HEK293T (cell line): ENCODE measurements around the gene MRPS23.

ENCODE experiments used
- BHLHE40 ChIP-seq: fragments of 450-650 bp; IDR thresholded peaks from 2 replicates; pipeline ENCODE4 v1.6.1; 2016; ENCODE audit warnings: mild to moderate bottlenecking, moderate library complexity, borderline replicate concordance
- ELF4 ChIP-seq: fragments of 450-650 bp; IDR thresholded peaks from 2 replicates; pipeline ENCODE4 v1.6.1; 2017; ENCODE audit warnings: antibody characterized with exemption
- FOXK2 ChIP-seq: fragments of 450-650 bp; IDR thresholded peaks from 2 replicates; pipeline ENCODE4 v1.6.1; 2016; ENCODE audit warnings: mild to moderate bottlenecking
- FOXM1 ChIP-seq: fragments of 450-650 bp; IDR thresholded peaks from 2 replicates; pipeline ENCODE4 v1.6.1; 2017; ENCODE audit warnings: mild to moderate bottlenecking, borderline replicate concordance
- L3MBTL2 ChIP-seq: fragments of 450-650 bp; conservative IDR thresholded peaks from 2 replicates; pipeline ENCODE4 v1.6.1; 2016; ENCODE audit warnings: mild to moderate bottlenecking
- SP1 ChIP-seq: fragments of 450-650 bp; IDR thresholded peaks from 2 replicates; pipeline ENCODE4 v1.6.1; 2017
- SUZ12 ChIP-seq: fragments of 450-650 bp; IDR thresholded peaks from 2 replicates; pipeline ENCODE4 v1.6.1; 2016; ENCODE audit warnings: mild to moderate bottlenecking
- TARDBP ChIP-seq: fragments of 450-650 bp; IDR thresholded peaks from 2 replicates; pipeline ENCODE4 v1.6.1; 2016

DNA sequence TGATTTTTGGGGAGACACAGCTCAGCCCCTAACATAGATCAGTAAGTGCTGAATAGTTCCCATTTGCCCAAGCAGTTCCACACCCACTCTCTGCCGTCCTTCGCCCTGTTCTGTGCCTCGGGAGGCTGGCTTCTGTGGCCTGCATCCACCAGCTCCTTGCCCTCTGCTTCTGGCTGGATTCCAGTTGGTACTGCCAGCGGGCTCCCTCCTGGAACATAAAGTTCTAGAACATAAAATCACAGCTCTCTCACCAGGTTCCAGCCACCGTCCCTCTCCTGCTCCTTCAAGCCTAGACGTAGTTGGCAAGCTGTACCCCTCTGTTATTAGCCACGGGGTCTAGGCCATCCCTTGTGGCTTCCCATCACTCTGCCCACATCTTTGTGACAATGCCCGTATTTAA, 3.9 kb upstream of the MRPS23 start:
- no peak for TF ChIP-seq L3MBTL2
- TF ChIP-seq SUZ12: no peak
- no peak for TF ChIP-seq FOXM1
- TF ChIP-seq FOXK2: no peak
- TF ChIP-seq BHLHE40: no peak
- no peak for TF ChIP-seq ELF4
- TF ChIP-seq SP1: no peak
- no peak for TF ChIP-seq TARDBP
